Thyroid gland (tissue), 4 donors: ENCODE measurements around the gene RAPH1.

ENCODE experiments used
- CTCF ChIP-seq, 6 experiments: fragments of 200-600 bp in 3 of 6; fragments of 450-650 bp in 3 of 6; sonication (generic) in 3 of 6; IDR thresholded peaks; one replicate each; pipeline ENCODE4 v1.5.1; 2016 to 2019; ENCODE audit warnings: antibody characterized with exemption in 6 of 6, mild to moderate bottlenecking in 2 of 6, inconsistent platforms in 1 of 6, moderate library complexity in 1 of 6
- POLR2A ChIP-seq, 2 donors: fragments of 450-650 bp; IDR thresholded peaks; one replicate each; pipeline ENCODE4 v1.6.1; 2017; ENCODE audit warnings: antibody characterized with exemption in 2 of 2, mild to moderate bottlenecking in 2 of 2, moderate library complexity in 1 of 2

GRCh38 chr2:203566161-203566560 is 31.1 kb upstream of the RAPH1 start:
- TF ChIP-seq CTCF (IDR thresholded peaks at IDR 0.05) (no peak), POLR2A (IDR thresholded peaks at IDR 0.05) (no peak)
